Mucosa of gallbladder (tissue), 1 donor: ENCODE results near the gene FRMD3. TPM values are rescaled to one million over a fixed set of nuclear protein-coding genes. Genes with fewer than 3 reads are reported as not detected.
"Not testable (repeated sequence)": the region's sequence is repeated elsewhere in the genome, so short reads cannot be mapped to it uniquely, and the experiment has no call there.

Experiments
- DNase-seq: peaks from one replicate; pipeline ENCODE4 v3.0.0-alpha.2; 2020; ENCODE audit warnings: low spot score
- total RNA-seq: library from RNA; stranded (reverse); gene quantifications from one replicate; pipeline ENCODE4 v1.2.1, GENCODE V29; 2021
- donor health status: DM: no; HTN: no; CAD: no.

The FRMD3 gene
- total RNA-seq, 1 donor from 2014 or later: 3.6 TPM

- DNase-seq: no peak
Observed at GRCh38 chr9:83392228-83392627, 146.0 kb downstream of the FRMD3 start.

- no peak for DNase-seq
Observed at GRCh38 chr9:83388346-83388745, 149.9 kb downstream of the FRMD3 start.

- no peak for DNase-seq
Observed at GRCh38 chr9:83387401-83388185, 150.6 kb downstream of the FRMD3 start.

- no peak for DNase-seq
Observed at GRCh38 chr9:83385317-83385716, 152.9 kb downstream of the FRMD3 start.

GRCh38 chr9:83384214-83384613 is 154.0 kb downstream of the FRMD3 start:
- no peak for DNase-seq

- DNase-seq: no peak
Observed at GRCh38 chr9:83383034-83383433, 155.2 kb downstream of the FRMD3 start.

- DNase-seq: no peak
Observed at GRCh38 chr9:83382421-83382820, 155.8 kb downstream of the FRMD3 start.

GRCh38 chr9:83379045-83379444 is 159.2 kb downstream of the FRMD3 start:
- DNase-seq: no peak

- no peak for DNase-seq
Observed at GRCh38 chr9:83372957-83373356, 165.2 kb downstream of the FRMD3 start.

- no peak for DNase-seq
Observed at GRCh38 chr9:83367326-83367725, 170.9 kb downstream of the FRMD3 start.

GRCh38 chr9:83362341-83362995 is 175.7 kb downstream of the FRMD3 start:
- DNase-seq: no peak

- no peak for DNase-seq
Observed at GRCh38 chr9:83359039-83359438, 179.2 kb downstream of the FRMD3 start.

GRCh38 chr9:83358493-83358892 is 179.7 kb downstream of the FRMD3 start:
- not testable (repeated sequence) for DNase-seq

GRCh38 chr9:83355729-83356151 is 182.5 kb downstream of the FRMD3 start:
- DNase-seq: no peak

- no peak for DNase-seq
Observed at GRCh38 chr9:83355024-83355444, 183.2 kb downstream of the FRMD3 start.

- no peak for DNase-seq
Observed at GRCh38 chr9:83349031-83349430, 189.2 kb downstream of the FRMD3 start.

- DNase-seq: no peak
Observed at GRCh38 chr9:83346655-83347420, 191.4 kb downstream of the FRMD3 start.

- no peak for DNase-seq
Observed at GRCh38 chr9:83343366-83343999, 194.7 kb downstream of the FRMD3 start.

GRCh38 chr9:83342731-83343130 is 195.5 kb downstream of the FRMD3 start:
- DNase-seq: no peak

- DNase-seq: no peak
Observed at GRCh38 chr9:83342006-83342405, 196.2 kb downstream of the FRMD3 start.

GRCh38 chr9:83340451-83340850 is 197.8 kb downstream of the FRMD3 start:
- no peak for DNase-seq

GRCh38 chr9:83339435-83339834 is 198.8 kb downstream of the FRMD3 start:
- no peak for DNase-seq
